HEK293 (cell line): Measurements from ENCODE around the gene ADAMTS12.

Source experiments
- ZNF133 ChIP-seq: fragments of 450-650 bp; formaldehyde crosslinking; IDR thresholded peaks from 2 replicates; pipeline ENCODE4 v1.5.1; 2016; ENCODE audit warnings: missing biosample characterization, missing genetic modification characterization
- TF ChIP-seq, protein P1 (sequence below): fragments of 450-650 bp; formaldehyde crosslinking; IDR thresholded peaks from 2 replicates; pipeline ENCODE4 v1.5.1; 2016; ENCODE audit warnings: missing biosample characterization, missing genetic modification characterization

DNA sequence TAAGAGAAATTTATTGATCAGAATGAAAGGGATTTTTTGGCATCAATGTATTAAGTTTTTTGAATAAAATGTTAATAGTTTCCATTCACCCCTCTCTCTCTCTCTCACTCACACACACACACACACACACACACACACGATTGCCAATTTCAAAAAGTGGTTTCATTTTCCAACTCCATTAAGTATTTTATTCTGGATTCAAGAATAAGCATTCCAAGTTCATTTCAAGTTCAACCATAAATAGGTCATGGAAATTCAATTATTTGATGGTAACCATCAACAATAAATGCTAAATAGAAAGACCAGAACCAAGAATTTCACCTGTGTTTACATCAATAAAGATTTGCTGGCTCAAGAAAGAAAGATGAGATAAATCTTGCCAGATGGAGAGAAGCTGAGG, 171.6 kb downstream of the ADAMTS12 start:
- TF ChIP-seq, protein P1, sequence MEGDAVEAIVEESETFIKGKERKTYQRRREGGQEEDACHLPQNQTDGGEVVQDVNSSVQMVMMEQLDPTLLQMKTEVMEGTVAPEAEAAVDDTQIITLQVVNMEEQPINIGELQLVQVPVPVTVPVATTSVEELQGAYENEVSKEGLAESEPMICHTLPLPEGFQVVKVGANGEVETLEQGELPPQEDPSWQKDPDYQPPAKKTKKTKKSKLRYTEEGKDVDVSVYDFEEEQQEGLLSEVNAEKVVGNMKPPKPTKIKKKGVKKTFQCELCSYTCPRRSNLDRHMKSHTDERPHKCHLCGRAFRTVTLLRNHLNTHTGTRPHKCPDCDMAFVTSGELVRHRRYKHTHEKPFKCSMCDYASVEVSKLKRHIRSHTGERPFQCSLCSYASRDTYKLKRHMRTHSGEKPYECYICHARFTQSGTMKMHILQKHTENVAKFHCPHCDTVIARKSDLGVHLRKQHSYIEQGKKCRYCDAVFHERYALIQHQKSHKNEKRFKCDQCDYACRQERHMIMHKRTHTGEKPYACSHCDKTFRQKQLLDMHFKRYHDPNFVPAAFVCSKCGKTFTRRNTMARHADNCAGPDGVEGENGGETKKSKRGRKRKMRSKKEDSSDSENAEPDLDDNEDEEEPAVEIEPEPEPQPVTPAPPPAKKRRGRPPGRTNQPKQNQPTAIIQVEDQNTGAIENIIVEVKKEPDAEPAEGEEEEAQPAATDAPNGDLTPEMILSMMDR, result no peak
- TF ChIP-seq ZNF133 (tag by site-specific recombination), result no peak
